Thyroid gland (tissue), 4 donors: ENCODE measurements around the gene CETN3. TPM values are rescaled to one million over a fixed set of nuclear protein-coding genes. Genes with fewer than 3 reads are reported as not detected.

Experiments
- DNase-seq, 2 donors: peaks; one replicate each; pipeline ENCODE4 v3.0.0-alpha.2; 2019
- H3K27ac ChIP-seq, 3 donors: fragments of 200-600 bp; sonication (generic); 1 replicate in 2 of 3; 2 replicates in 1 of 3; pipeline ENCODE4 v1.5.1; 2016 to 2019; ENCODE audit warnings: mild to moderate bottlenecking in 1 of 3, moderate library complexity in 1 of 3
- H3K27me3 ChIP-seq: fragments of 200-600 bp; sonication (generic); one replicate; pipeline ENCODE4 v1.5.1; 2019
- H3K36me3 ChIP-seq, 2 donors: fragments of 200-600 bp; sonication (generic); one replicate each; pipeline ENCODE4 v1.5.1; 2016 to 2019
- H3K4me1 ChIP-seq, 2 donors: fragments of 200-600 bp; sonication (generic); one replicate each; pipeline ENCODE4 v1.5.1; 2017 to 2019
- H3K4me3 ChIP-seq, 3 donors: fragments of 200-600 bp; sonication (generic); replicated peaks in 1 of 3; 1 replicate in 2 of 3; 2 replicates in 1 of 3; pipeline ENCODE4 v1.5.1; 2016; ENCODE audit warnings: mild to moderate bottlenecking in 1 of 3
- H3K9me3 ChIP-seq: fragments of 200-600 bp; sonication (generic); one replicate; pipeline ENCODE4 v1.5.1; 2017
- POLR2A ChIP-seq, 2 donors: fragments of 450-650 bp; IDR thresholded peaks; one replicate each; pipeline ENCODE4 v1.6.1; 2017; ENCODE audit warnings: antibody characterized with exemption in 2 of 2, mild to moderate bottlenecking in 2 of 2, moderate library complexity in 1 of 2
- WGBS, 2 donors: methylation state at CpG; one replicate each; pipeline ENCODE4 v1.1.5; 2017; 5-methylcytosine and 5-hydroxymethylcytosine counted together
- intact Hi-C: fragments of 100-400 bp; cut with DNase I; formaldehyde crosslinking; loops from one replicate; pipeline ENCODE4 v1.15.1; 2023
- total RNA-seq, 4 donors: library from RNA; depleted of rRNA; stranded (reverse); fragments of >200 nt; gene quantifications; one replicate each; pipeline ENCODE4 v1.2.3, GENCODE V29; 2016
- TF ChIP-seq, protein P1 (sequence below), 6 experiments: fragments of 200-600 bp in 3 of 6; fragments of 450-650 bp in 3 of 6; sonication (generic) in 3 of 6; IDR thresholded peaks; one replicate each; pipeline ENCODE4 v1.5.1; 2016 to 2019; ENCODE audit warnings: antibody characterized with exemption in 6 of 6, mild to moderate bottlenecking in 2 of 6, inconsistent platforms in 1 of 6, moderate library complexity in 1 of 6

The CETN3 gene
- total RNA-seq, 4 donors from 2014 or later: 8.4 to 17.3 (median 13.4) TPM

DNA sequence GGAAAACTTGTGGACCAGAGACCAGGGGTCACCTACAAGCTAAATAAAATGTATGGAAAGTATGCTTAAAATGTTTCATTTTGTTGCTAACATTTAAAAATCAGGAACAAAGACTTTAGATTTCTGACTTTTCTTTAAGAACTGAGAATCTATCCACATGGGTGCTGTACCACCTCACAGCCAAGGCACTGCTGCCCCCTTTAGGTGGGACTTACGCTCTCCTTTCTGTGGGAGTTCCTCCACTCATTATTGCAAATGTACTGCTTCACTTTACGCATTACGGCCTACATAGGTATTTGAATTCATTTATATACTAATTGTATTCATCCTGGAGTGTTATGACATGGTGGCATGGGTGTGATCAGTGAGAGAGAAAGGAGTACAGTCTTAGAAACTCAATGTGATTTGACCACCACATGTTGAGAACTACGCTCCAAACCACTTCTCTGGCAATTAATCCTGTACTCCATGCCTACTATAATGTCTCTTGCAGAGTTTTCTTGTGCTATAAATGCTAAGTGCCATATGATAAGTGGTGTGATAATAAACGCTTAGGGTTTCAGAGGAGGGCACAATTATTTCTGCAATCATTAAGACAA lies 24.7 kb upstream of the CETN3 start:
- peak; percentile 20 to 23 for DNase-seq
- Histone ChIP-seq H3K4me3 (no peak overlapping the region), H3K27me3 (no peaks in the 10 kb centered on the region), H3K27ac (no peak overlapping the region), H3K4me1 (peaks cover 6 to 13% of the 10 kb centered on the region in 2 donors), H3K9me3 (no peaks in the 10 kb centered on the region), H3K36me3 (no peaks in the 10 kb centered on the region)
- no peak for TF ChIP-seq POLR2A (IDR thresholded peaks at IDR 0.05)
- TF ChIP-seq, protein P1, sequence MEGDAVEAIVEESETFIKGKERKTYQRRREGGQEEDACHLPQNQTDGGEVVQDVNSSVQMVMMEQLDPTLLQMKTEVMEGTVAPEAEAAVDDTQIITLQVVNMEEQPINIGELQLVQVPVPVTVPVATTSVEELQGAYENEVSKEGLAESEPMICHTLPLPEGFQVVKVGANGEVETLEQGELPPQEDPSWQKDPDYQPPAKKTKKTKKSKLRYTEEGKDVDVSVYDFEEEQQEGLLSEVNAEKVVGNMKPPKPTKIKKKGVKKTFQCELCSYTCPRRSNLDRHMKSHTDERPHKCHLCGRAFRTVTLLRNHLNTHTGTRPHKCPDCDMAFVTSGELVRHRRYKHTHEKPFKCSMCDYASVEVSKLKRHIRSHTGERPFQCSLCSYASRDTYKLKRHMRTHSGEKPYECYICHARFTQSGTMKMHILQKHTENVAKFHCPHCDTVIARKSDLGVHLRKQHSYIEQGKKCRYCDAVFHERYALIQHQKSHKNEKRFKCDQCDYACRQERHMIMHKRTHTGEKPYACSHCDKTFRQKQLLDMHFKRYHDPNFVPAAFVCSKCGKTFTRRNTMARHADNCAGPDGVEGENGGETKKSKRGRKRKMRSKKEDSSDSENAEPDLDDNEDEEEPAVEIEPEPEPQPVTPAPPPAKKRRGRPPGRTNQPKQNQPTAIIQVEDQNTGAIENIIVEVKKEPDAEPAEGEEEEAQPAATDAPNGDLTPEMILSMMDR (IDR thresholded peaks at IDR 0.05): peak in 3 of 6 experiments; percentile 20 to 45 (median 28)
- intact Hi-C loops: loop anchor here (10.0 kb wide), 2 partner anchors 101 to 351 kb away; no protein-coding TSS in a partner anchor
- 80% methylated on average over 5 of the region's 5 CpGs for WGBS, 2 donors

- no peaks in the 10 kb centered on the region for H3K36me3 ChIP-seq
- no peaks in the 10 kb centered on the region for H3K4me1 ChIP-seq
- no peak overlapping the region for H3K4me3 ChIP-seq
- 94 to 96% methylated on average over 1 of the region's 1 CpG for WGBS, 2 donors
- TF ChIP-seq, protein P1 (IDR thresholded peaks at IDR 0.05): no peak
- TF ChIP-seq POLR2A (IDR thresholded peaks at IDR 0.05): no peak
- no peak overlapping the region for H3K27ac ChIP-seq
- no peaks in the 10 kb centered on the region for H3K9me3 ChIP-seq
- H3K27me3 ChIP-seq: no peaks in the 10 kb centered on the region
- DNase-seq: no peak
- intact Hi-C loops: no loop called here
Measured at GRCh38 chr5:90424245-90424644, 14.7 kb upstream of the CETN3 start.

- Histone ChIP-seq H3K27ac (no peak overlapping the region), H3K36me3 (no peaks in the 10 kb centered on the region), H3K9me3 (no peaks in the 10 kb centered on the region), H3K4me3 (no peak overlapping the region), H3K4me1 (no peaks in the 10 kb centered on the region), H3K27me3 (no peaks in the 10 kb centered on the region)
- intact Hi-C loops: no loop called here
- peak; percentile 28 to 31 for DNase-seq
- TF ChIP-seq, protein P1 (IDR thresholded peaks at IDR 0.05): peak in 2 of 6 experiments; percentile 27 to 33
- TF ChIP-seq POLR2A (IDR thresholded peaks at IDR 0.05): no peak
- WGBS, 2 donors: 13 to 22% methylated on average over 4 of the region's 4 CpGs
Measured at GRCh38 chr5:90421136-90421535, 11.6 kb upstream of the CETN3 start.

DNA sequence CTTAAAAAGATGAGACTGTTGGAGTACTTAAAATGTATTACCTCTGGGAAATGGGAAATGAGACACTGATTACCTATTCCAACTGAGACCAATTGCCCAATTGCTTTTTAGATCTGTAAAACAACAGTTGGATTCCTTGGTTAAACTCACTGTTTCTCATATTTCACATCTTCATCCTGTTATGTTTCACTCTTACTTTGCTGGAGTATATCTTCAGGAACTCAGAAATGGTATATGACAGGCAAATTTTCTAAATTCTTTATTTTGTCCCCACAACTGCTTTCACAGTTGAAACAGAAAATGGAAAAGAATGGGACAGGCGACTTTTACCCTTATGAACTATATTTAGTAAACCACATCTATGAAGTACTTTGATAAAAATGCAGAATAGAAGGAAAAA lies 8.7 kb upstream of the CETN3 start:
- intact Hi-C loops: no loop called here
- TF ChIP-seq, protein P1 (IDR thresholded peaks at IDR 0.05): no peak
- TF ChIP-seq POLR2A (IDR thresholded peaks at IDR 0.05): no peak
- H3K36me3 ChIP-seq: no peaks in the 10 kb centered on the region
- H3K27ac ChIP-seq: no peak overlapping the region
- no peaks in the 10 kb centered on the region for H3K27me3 ChIP-seq
- H3K4me1 ChIP-seq: no peaks in the 10 kb centered on the region
- H3K9me3 ChIP-seq: no peaks in the 10 kb centered on the region
- 65 to 71% methylated on average over 1 of the region's 1 CpG for WGBS, 2 donors
- no peak for DNase-seq
- H3K4me3 ChIP-seq: no peak overlapping the region

DNA sequence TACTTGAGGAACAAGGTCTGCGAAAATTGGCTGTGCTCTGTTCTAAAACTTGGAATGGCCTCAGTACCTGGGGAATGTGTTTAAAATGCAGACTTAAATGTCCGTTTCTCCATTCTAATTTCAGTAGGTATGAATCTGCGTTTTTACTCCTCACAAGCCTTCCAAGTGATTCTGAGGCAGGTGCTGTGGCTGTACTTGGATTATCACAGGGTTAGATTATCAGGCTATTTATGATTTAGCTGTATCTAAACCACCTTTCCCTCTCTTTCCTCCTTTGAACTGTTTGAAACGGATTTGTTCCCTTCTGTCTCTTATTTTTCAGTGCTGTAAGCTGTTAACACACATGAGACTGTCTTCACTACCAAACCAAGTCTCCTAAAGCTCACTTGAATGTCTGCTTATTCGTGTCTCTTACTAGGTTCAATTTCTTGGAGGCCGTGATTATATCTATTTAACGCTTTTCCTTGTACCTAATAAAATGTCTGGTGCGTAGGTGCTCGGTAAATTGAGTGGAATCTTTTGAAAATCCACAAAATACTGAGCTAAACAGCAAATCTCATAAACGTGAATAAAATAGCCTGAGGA lies 714 bp upstream of the CETN3 start:
- H3K4me3 ChIP-seq: peak overlapping the region in 2 of 3 donors; percentile 76 to 90
- no peaks in the 10 kb centered on the region for H3K9me3 ChIP-seq
- peaks cover 0 to 6% of the 10 kb centered on the region in 2 donors for H3K4me1 ChIP-seq
- no peak for DNase-seq
- no peak for TF ChIP-seq POLR2A (IDR thresholded peaks at IDR 0.05)
- TF ChIP-seq, protein P1 (IDR thresholded peaks at IDR 0.05): peak in 2 of 6 experiments; percentile 2 to 12
- 2 to 4% methylated on average over 10 of the region's 10 CpGs for WGBS, 2 donors
- H3K27me3 ChIP-seq: no peaks in the 10 kb centered on the region
- intact Hi-C loops: no loop called here
- H3K36me3 ChIP-seq: no peaks in the 10 kb centered on the region
- H3K27ac ChIP-seq: peak overlapping the region; percentile 70 to 88 (median 77)
